Calu3 (cell line): ENCODE measurements around the gene SH3BP5L. TPM values are rescaled to one million over a fixed set of nuclear protein-coding genes. Genes with fewer than 3 reads are reported as not detected.
"Not testable (repeated sequence)": the region's sequence is repeated elsewhere in the genome, so short reads cannot be mapped to it uniquely, and the experiment has no call there.

Experiments
- BruUV-seq: library from RNA; stranded (reverse); fragments of 400-500 nt; replicated peaks from 2 replicates; lab custom pipeline; 2021; lab: Mats Ljungman, UMichigan
- CTCF ChIA-PET: fragments of 300-600 bp; sonication (Branson Sonifier 250); formaldehyde crosslinking; loops from one replicate; lab custom pipeline; 2022; ENCODE audit warnings: antibody characterized with exemption; lab: Charles Lee
- DNase-seq: peaks from one replicate; pipeline ENCODE4 v3.0.0; 2022
- H3K27ac Mint-ChIP-seq: one replicate; pipeline ENCODE4 v1.8.0; 2022; ENCODE audit warnings: mixed read lengths; ENCODE audit not compliant: unreplicated experiment
- H3K27me3 Mint-ChIP-seq: one replicate; pipeline ENCODE4 v1.8.0; 2022; ENCODE audit warnings: mixed read lengths; ENCODE audit not compliant: unreplicated experiment
- H3K36me3 Mint-ChIP-seq: one replicate; pipeline ENCODE4 v1.8.0; 2022; ENCODE audit warnings: mild to moderate bottlenecking, moderate library complexity, mixed read lengths; ENCODE audit not compliant: insufficient read depth, unreplicated experiment
- H3K4me1 Mint-ChIP-seq: one replicate; pipeline ENCODE4 v1.8.0; 2022; ENCODE audit warnings: mild to moderate bottlenecking, low read depth, mixed read lengths; ENCODE audit not compliant: unreplicated experiment
- H3K4me3 Mint-ChIP-seq: one replicate; pipeline ENCODE4 v1.8.0; 2022; ENCODE audit warnings: mild to moderate bottlenecking, low read depth, moderate library complexity, mixed read lengths; ENCODE audit not compliant: unreplicated experiment
- H3K9me3 Mint-ChIP-seq: one replicate; pipeline ENCODE4 v1.8.0; 2022; ENCODE audit warnings: low read depth, mixed read lengths; ENCODE audit not compliant: unreplicated experiment
- intact Hi-C: fragments of 100-400 bp; cut with micrococcal nuclease; formaldehyde crosslinking; loops from one replicate; pipeline ENCODE4 v1.10.0; 2022; ENCODE audit not compliant: unreplicated experiment
- total RNA-seq: library from RNA; stranded (reverse); gene quantifications from 2 replicates; pipeline ENCODE4 v1.2.3, GENCODE V29; 2022
- TF ChIP-seq, protein P1 (sequence below): fragments of 200-600 bp; IDR thresholded peaks from one replicate; pipeline ENCODE4 v1.8.0; 2022; ENCODE audit warnings: antibody characterized with exemption; ENCODE audit not compliant: unreplicated experiment

Gene SH3BP5L
- total RNA-seq, 1 experiment from 2014 or later: 27.1 TPM

DNA sequence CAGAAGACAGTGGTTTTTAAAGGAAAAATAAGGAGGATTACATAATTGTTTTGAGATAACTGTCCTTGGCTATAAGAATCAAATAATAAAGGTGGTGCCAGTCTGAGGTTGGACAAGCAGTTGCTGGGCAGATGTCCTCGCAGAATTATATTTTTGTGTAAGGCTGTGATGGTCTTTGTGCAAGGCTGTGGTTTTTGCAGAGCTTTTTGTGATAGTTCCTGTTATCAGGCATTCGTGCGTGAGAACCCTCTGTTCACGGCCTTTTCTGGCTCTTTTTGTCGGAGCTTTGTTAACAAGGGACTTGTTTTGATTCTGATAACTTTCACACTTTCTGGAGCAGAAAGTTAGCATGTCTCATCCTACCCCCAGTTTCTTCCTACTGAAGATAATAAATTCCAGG, 33.4 kb downstream of the SH3BP5L start:
- Mint-ChIP-seq H3K27me3 (no peaks in the 10 kb centered on the region), H3K9me3 (peaks cover 8% of the 10 kb centered on the region), H3K36me3 (no peaks in the 10 kb centered on the region), H3K4me1 (no peaks in the 10 kb centered on the region), H3K27ac (no peak overlapping the region), H3K4me3 (no peak overlapping the region)
- no TSS peak for BruUV-seq
- DNase-seq: no peak
- intact Hi-C loops: no loop called here
- CTCF ChIA-PET: interaction anchor here (0.6 kb wide), 1 partner anchor 44 kb away, joined by 3 read pairs; no protein-coding TSS in a partner anchor
- TF ChIP-seq, protein P1, sequence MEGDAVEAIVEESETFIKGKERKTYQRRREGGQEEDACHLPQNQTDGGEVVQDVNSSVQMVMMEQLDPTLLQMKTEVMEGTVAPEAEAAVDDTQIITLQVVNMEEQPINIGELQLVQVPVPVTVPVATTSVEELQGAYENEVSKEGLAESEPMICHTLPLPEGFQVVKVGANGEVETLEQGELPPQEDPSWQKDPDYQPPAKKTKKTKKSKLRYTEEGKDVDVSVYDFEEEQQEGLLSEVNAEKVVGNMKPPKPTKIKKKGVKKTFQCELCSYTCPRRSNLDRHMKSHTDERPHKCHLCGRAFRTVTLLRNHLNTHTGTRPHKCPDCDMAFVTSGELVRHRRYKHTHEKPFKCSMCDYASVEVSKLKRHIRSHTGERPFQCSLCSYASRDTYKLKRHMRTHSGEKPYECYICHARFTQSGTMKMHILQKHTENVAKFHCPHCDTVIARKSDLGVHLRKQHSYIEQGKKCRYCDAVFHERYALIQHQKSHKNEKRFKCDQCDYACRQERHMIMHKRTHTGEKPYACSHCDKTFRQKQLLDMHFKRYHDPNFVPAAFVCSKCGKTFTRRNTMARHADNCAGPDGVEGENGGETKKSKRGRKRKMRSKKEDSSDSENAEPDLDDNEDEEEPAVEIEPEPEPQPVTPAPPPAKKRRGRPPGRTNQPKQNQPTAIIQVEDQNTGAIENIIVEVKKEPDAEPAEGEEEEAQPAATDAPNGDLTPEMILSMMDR: no peak

DNA sequence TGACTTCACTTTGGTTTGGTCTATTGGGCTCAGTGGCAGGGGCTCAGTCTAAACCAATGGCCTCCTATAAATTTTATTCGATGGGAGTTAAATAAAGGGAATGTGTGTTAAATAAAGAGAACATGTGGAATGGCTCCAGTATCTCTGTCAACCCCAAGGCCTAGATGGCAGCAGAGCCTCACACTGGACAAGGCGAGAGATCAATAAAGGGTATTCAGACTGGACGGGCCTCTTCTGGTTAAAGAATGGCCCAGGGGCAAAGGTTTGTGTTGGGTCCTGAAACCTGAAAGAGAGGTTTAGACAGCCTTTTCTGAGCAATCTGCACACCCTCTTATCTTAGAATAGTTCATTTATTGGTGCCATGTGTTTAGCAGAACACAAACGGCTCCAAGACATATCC, 34.7 kb downstream of the SH3BP5L start:
- CTCF ChIA-PET: no interaction called here
- peaks cover 10% of the 10 kb centered on the region for H3K9me3 Mint-ChIP-seq
- no peak overlapping the region for H3K4me3 Mint-ChIP-seq
- no peak overlapping the region for H3K27ac Mint-ChIP-seq
- TF ChIP-seq, protein P1: no peak
- H3K4me1 Mint-ChIP-seq: no peaks in the 10 kb centered on the region
- no peak for DNase-seq
- H3K36me3 Mint-ChIP-seq: no peaks in the 10 kb centered on the region
- no TSS peak for BruUV-seq
- no peaks in the 10 kb centered on the region for H3K27me3 Mint-ChIP-seq
- intact Hi-C loops: no loop called here

DNA sequence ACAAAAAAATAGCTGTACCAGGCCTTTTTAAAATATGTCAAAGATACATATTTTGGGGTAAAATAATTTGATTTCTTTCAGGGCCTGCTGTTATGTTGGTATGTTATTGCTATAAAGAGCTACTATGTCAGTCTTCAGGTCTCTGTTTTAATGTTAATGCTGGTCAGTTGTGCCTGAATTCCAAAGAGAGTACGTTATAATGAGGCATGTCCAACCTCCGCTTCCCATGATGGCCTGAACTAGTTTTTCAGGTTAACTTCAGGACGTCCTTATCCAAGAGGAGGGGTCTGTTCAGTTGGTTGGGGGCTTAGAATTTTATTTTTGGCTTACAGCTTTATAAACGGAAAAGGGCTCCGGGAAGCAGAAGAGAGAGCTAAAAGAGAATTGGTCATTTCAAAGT, 35.3 kb downstream of the SH3BP5L start:
- intact Hi-C loops: no loop called here
- CTCF ChIA-PET: interaction anchor here (0.7 kb wide), 1 partner anchor 1397 kb away, joined by 3 read pairs; no protein-coding TSS in a partner anchor
- H3K36me3 Mint-ChIP-seq: no peaks in the 10 kb centered on the region
- H3K27ac Mint-ChIP-seq: no peak overlapping the region
- peaks cover 10% of the 10 kb centered on the region for H3K9me3 Mint-ChIP-seq
- BruUV-seq: no TSS peak
- H3K4me1 Mint-ChIP-seq: no peaks in the 10 kb centered on the region
- no peak for DNase-seq
- TF ChIP-seq, protein P1: no peak
- no peaks in the 10 kb centered on the region for H3K27me3 Mint-ChIP-seq
- H3K4me3 Mint-ChIP-seq: no peak overlapping the region

DNA sequence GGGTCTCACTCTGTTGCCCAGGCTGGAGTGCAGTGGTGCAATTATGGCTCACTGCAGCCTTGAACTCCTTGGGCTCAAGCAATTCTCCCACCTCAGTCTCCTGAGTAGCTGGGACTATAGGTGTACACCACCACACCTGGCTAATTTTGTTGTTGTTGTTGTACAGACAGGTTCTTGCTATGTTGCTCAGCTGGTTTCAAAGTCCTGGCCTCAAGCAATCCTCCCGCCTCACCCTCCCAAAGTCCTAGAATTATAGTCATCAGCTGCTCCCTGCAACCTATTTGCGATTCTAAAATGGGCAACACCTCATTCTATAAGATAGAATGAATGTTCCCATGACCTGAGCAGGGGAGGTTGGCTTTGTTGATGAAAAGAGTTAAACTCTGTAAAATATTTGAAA, 36.4 kb downstream of the SH3BP5L start:
- not testable (repeated sequence) for BruUV-seq

DNA sequence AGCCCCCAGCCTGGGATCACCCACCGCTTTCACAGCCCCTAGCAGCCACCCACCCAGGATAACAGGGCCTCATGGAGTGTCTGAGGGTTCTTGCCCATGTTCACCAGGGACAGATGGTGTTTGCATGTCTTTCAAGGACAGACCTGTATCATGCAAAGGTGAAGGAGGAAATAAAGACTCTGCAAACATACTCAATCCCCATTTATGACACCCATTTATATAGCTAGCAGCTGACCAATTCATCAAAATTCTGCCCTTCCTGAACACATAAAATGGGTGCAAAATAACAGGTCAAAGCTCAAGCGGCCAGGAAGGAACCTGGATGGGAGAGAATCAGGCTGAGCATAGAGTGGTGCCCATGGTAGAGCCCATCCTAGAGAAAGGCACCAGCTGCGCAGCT, 37.4 kb downstream of the SH3BP5L start:
- Mint-ChIP-seq H3K27ac (no peak overlapping the region), H3K9me3 (peaks cover 5% of the 10 kb centered on the region), H3K36me3 (no peaks in the 10 kb centered on the region), H3K4me1 (no peaks in the 10 kb centered on the region), H3K4me3 (no peak overlapping the region), H3K27me3 (no peaks in the 10 kb centered on the region)
- no TSS peak for BruUV-seq
- TF ChIP-seq, protein P1: no peak
- CTCF ChIA-PET: no interaction called here
- DNase-seq: no peak
- intact Hi-C loops: no loop called here

More for the DNA sequence above, 36.4 kb downstream of the SH3BP5L start:
- CTCF ChIA-PET, intact Hi-C loops, H3K27me3 Mint-ChIP-seq, H3K9me3 Mint-ChIP-seq, DNase-seq, H3K36me3 Mint-ChIP-seq, H3K27ac Mint-ChIP-seq, H3K4me1 Mint-ChIP-seq, H3K4me3 Mint-ChIP-seq: not testable (repeated sequence)
